Keratinocyte (primary cell): ENCODE measurements around the gene DGKA. TPM values are rescaled to one million over a fixed set of nuclear protein-coding genes. Genes with fewer than 3 reads are reported as not detected.

Source experiments
- DNase-seq: peaks from one replicate; pipeline ENCODE4 v3.0.0-alpha.2; 2011; ENCODE audit warnings: low read depth, missing footprints, low spot score
- FAIRE-seq: peaks from 2 replicates; lab custom pipeline; 2011; peaks lifted over from hg19 to GRCh38; lab: Jason Lieb, UNC
- H2AFZ ChIP-seq: 2 replicates; pipeline ENCODE4 v1.6.0; 2012; ENCODE audit warnings: low read length, control low read depth, inconsistent platforms; ENCODE audit not compliant: control insufficient read depth
- H3K27ac ChIP-seq: 2 replicates; pipeline ENCODE4 v1.5.1; 2011; ENCODE audit warnings: low read length; ENCODE audit not compliant: control insufficient read depth, insufficient read depth
- H3K27me3 ChIP-seq: 3 replicates; pipeline ENCODE4 v1.6.0; 2011; ENCODE audit warnings: low read length; ENCODE audit not compliant: control insufficient read depth, insufficient read depth; ENCODE audit errors: extremely low read depth
- H3K36me3 ChIP-seq, 2 experiments: 2 replicates in 1 of 2; 3 replicates in 1 of 2; pipeline ENCODE4 v1.5.1; 2011; ENCODE audit warnings: low read length in 2 of 2, mild to moderate bottlenecking in 1 of 2; ENCODE audit not compliant: control insufficient read depth in 2 of 2, insufficient read depth in 2 of 2; ENCODE audit errors: extremely low read depth in 1 of 2
- H3K4me1 ChIP-seq: 3 replicates; pipeline ENCODE4 v1.5.1; 2011; ENCODE audit warnings: low read length; ENCODE audit not compliant: control insufficient read depth, insufficient read depth; ENCODE audit errors: extremely low read depth
- H3K4me2 ChIP-seq: 3 replicates; pipeline ENCODE4 v1.6.0; 2011; ENCODE audit warnings: low read depth, low read length; ENCODE audit not compliant: control insufficient read depth, insufficient read depth; ENCODE audit errors: extremely low read depth
- H3K4me3 ChIP-seq, 3 experiments: fragments of 200-600 bp in 1 of 3; sonication (generic) in 1 of 3; 2 replicates in 2 of 3; 3 replicates in 1 of 3; pipeline ENCODE4 v1.5.1; 2011 to 2016; ENCODE audit warnings: low read length in 3 of 3, mild to moderate bottlenecking in 3 of 3, control low read depth in 2 of 3, inconsistent platforms in 1 of 3, low read depth in 1 of 3, mixed read lengths in 1 of 3, mixed run types in 1 of 3, moderate library complexity in 1 of 3; ENCODE audit not compliant: control insufficient read depth in 2 of 3, insufficient read depth in 2 of 3; ENCODE audit errors: extremely low read depth in 1 of 3
- H3K79me2 ChIP-seq: 2 replicates; pipeline ENCODE4 v1.6.0; 2012; ENCODE audit warnings: low read length; ENCODE audit not compliant: control insufficient read depth, insufficient read depth
- H3K9ac ChIP-seq: 3 replicates; pipeline ENCODE4 v1.6.0; 2011; ENCODE audit warnings: low read length; ENCODE audit not compliant: control insufficient read depth, insufficient read depth; ENCODE audit errors: extremely low read depth
- H3K9me1 ChIP-seq: 3 replicates; pipeline ENCODE4 v1.6.0; 2011; ENCODE audit warnings: low read length; ENCODE audit not compliant: control insufficient read depth, insufficient read depth; ENCODE audit errors: extremely low read depth
- H3K9me3 ChIP-seq: 2 replicates; pipeline ENCODE4 v1.5.1; 2012; ENCODE audit warnings: low read depth, low read length; ENCODE audit not compliant: control insufficient read depth
- H4K20me1 ChIP-seq: 3 replicates; pipeline ENCODE4 v1.6.0; 2011; ENCODE audit warnings: low read length; ENCODE audit not compliant: control insufficient read depth, insufficient read depth; ENCODE audit errors: extremely low read depth
- EZH2 ChIP-seq: IDR thresholded peaks from one replicate; pipeline ENCODE4 v1.6.1; 2012; ENCODE audit warnings: inconsistent platforms, mild to moderate bottlenecking, low read length, moderate library complexity
- dilution Hi-C: fragments of 300-500 bp; cut with MboI; formaldehyde crosslinking; loops from one replicate; pipeline ENCODE4 v1.7.0; 2020; ENCODE audit warnings: low sequenced_read_pairs; ENCODE audit not compliant: extremely low pct_ligation_motif_present
- polyA plus RNA-seq, 5 experiments: library from polyadenylated mRNA; depleted of rRNA in 3 of 5; stranded (reverse) in 3 of 5; stranded (forward) in 1 of 5; unstranded in 1 of 5; fragments of >200 nt; gene quantifications; 1 replicate in 1 of 5; 2 replicates in 3 of 5; 3 replicates in 1 of 5; pipeline versions ENCODE4 v1.2.1 to v1.2.3, GENCODE V29; 2011 to 2012; ENCODE audit warnings: missing spikeins in 2 of 5, low read depth in 1 of 5, low replicate concordance in 1 of 5
- TF ChIP-seq, protein P1 (sequence below), 3 experiments: IDR thresholded peaks in 1 of 3; conservative IDR thresholded peaks in 1 of 3; optimal IDR thresholded peaks in 1 of 3; 2 replicates in 2 of 3; 3 replicates in 1 of 3; pipeline versions ENCODE3 to v1.5.1; 2011; ENCODE audit warnings: low read length in 3 of 3, mild to moderate bottlenecking in 3 of 3, moderate library complexity in 2 of 3, control low read depth in 1 of 3, inconsistent platforms in 1 of 3; ENCODE audit not compliant: insufficient read depth in 2 of 3; ENCODE audit errors: extremely low read depth in 1 of 3

Gene DGKA
- polyA plus RNA-seq, 1 donor (not counting 4 experiments of a cell fraction or from before 2014, with no cell fraction given), result 174 TPM

- Histone ChIP-seq H3K9me3 (no peaks in the 10 kb centered on the region), H3K27ac (peak overlapping the region; percentile 97), H4K20me1 (no peaks in the 10 kb centered on the region), H3K9me1 (no peaks in the 10 kb centered on the region), H3K4me3 (peak overlapping the region; percentile 52 to 92 (median 83)), H3K27me3 (no peaks in the 10 kb centered on the region), H2AFZ (peak overlapping the region; percentile 16), H3K9ac (peak overlapping the region; percentile 86), H3K4me1 (peaks cover 57% of the 10 kb centered on the region), H3K79me2 (peaks cover 46% of the 10 kb centered on the region), H3K36me3 (peaks cover 6 to 27% of the 10 kb centered on the region in 2 experiments), H3K4me2 (peak overlapping the region; percentile 94)
- FAIRE-seq (no peak), DNase-seq (no peak)
- dilution Hi-C loops, result no loop called here
- TF ChIP-seq, protein P1, sequence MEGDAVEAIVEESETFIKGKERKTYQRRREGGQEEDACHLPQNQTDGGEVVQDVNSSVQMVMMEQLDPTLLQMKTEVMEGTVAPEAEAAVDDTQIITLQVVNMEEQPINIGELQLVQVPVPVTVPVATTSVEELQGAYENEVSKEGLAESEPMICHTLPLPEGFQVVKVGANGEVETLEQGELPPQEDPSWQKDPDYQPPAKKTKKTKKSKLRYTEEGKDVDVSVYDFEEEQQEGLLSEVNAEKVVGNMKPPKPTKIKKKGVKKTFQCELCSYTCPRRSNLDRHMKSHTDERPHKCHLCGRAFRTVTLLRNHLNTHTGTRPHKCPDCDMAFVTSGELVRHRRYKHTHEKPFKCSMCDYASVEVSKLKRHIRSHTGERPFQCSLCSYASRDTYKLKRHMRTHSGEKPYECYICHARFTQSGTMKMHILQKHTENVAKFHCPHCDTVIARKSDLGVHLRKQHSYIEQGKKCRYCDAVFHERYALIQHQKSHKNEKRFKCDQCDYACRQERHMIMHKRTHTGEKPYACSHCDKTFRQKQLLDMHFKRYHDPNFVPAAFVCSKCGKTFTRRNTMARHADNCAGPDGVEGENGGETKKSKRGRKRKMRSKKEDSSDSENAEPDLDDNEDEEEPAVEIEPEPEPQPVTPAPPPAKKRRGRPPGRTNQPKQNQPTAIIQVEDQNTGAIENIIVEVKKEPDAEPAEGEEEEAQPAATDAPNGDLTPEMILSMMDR (optimal IDR thresholded peaks at IDR 0.05 in 1 of 3, IDR thresholded peaks at IDR 0.05 in 1 of 3, conservative IDR thresholded peaks at IDR 0.05 in 1 of 3; ENCODE audit: extremely low read depth in 1 of 3, insufficient read depth in 2 of 3, low read length in 3 of 3), result no peak
- no peak for TF ChIP-seq EZH2
Measured at GRCh38 chr12:55931780-55932550, 1.0 kb downstream of the DGKA start.

- H3K79me2 ChIP-seq, result peaks cover 44% of the 10 kb centered on the region
- peak overlapping the region; percentile 94 for H3K4me2 ChIP-seq
- dilution Hi-C loops, result no loop called here
- no peaks in the 10 kb centered on the region for H4K20me1 ChIP-seq
- peak overlapping the region; percentile 86 for H3K9ac ChIP-seq
- FAIRE-seq, result no peak
- H3K4me1 ChIP-seq, result peaks cover 62% of the 10 kb centered on the region
- peak overlapping the region; percentile 97 for H3K27ac ChIP-seq
- DNase-seq, result no peak
- peak overlapping the region; percentile 52 to 92 (median 83) for H3K4me3 ChIP-seq
- peaks cover 8 to 27% of the 10 kb centered on the region in 2 experiments for H3K36me3 ChIP-seq
- H2AFZ ChIP-seq, result no peak overlapping the region
- TF ChIP-seq, protein P1 (optimal IDR thresholded peaks at IDR 0.05 in 1 of 3, IDR thresholded peaks at IDR 0.05 in 1 of 3, conservative IDR thresholded peaks at IDR 0.05 in 1 of 3; ENCODE audit: extremely low read depth in 1 of 3, insufficient read depth in 2 of 3, low read length in 3 of 3), result no peak
- no peak for TF ChIP-seq EZH2
- no peaks in the 10 kb centered on the region for H3K9me3 ChIP-seq
- no peaks in the 10 kb centered on the region for H3K27me3 ChIP-seq
- H3K9me1 ChIP-seq, result no peaks in the 10 kb centered on the region
Measured at GRCh38 chr12:55932551-55932910, 1.6 kb downstream of the DGKA start.
